ENCODE measurements around the gene CFAP70. TPM values are rescaled to one million over a fixed set of nuclear protein-coding genes. Genes with fewer than 3 reads are reported as not detected.
A peak's percentile ranks its signal among the peaks of the same experiment; 100 is the strongest.

Gene CFAP70
- total RNA-seq, 1 experiment from 2014 or later: 0.40 TPM

DNA sequence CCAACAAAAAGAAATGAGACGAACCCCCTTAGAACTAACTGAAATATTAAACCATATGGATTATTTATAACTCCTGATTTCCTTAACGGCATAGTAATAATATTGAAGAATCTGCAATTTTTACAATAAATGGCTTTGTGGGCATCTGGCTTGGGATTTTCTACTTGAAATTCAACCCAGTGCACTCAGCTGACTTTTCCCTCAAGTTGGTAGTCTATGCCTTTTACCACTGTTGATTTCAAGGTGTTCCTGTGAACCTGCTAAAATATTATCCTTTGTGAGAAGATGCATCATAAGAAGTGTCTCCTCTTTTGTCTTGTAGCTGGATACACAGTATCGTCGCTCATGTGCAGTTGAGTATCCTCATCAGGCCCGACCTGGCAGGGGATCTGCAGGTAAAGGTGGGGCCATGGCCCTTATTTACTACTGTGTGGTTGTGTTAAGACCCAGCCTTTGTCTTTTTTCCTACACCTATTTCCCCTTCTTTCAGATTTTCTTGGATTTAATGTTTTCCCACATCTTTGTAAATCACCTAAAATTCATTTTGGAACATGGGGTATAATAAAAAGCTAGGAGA, 119.6 kb downstream of the CFAP70 start:
- DNase-seq (ENCODE audit: low read depth, low spot score): no peak
- in situ Hi-C loops (cut with HindIII; ENCODE audit: low pct_unique_long_range_greater_than_20kb, low sequenced_read_pairs): no loop called here

DNA sequence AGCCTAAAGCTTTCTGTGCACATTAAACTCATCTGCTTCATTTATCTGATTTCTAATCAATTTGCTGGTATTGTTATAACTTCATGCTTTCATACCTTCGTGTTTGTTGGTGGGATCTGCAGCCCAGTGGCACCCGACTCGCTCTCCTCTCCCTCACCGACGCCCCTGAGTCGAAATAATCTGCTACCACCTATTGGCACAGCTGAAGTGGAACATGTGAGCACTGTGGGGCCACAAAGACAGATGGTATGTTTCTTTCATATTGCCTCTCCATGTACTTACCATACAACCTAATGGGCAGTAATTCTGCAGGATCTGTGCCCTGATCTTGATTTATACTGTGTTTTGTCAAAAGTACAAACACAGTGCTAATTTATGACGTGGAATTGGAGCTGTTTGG, 124.0 kb downstream of the CFAP70 start:
- in situ Hi-C loops (cut with HindIII; ENCODE audit: low pct_unique_long_range_greater_than_20kb, low sequenced_read_pairs): no loop called here
- DNase-seq (ENCODE audit: low read depth, low spot score): no peak

DNA sequence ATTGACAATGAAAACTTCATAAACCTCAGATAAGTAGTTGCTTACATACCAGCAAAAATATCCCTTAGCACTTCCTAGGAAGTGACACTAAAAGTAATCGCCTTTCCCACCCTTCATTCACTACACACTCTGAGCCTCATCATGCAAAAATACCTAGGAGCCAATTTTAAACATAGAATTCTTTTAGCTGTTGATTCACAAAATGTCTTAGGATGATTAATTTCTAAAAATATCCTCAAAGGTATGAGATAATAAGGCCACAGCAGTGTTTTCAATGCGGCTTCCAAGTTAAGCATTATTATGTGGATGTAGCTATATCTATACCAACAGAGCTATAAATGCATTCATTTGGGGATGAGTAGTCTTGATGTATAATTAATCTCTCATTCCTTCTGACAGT, 124.8 kb downstream of the CFAP70 start:
- DNase-seq (ENCODE audit: low read depth, low spot score): no peak
- in situ Hi-C loops (cut with HindIII; ENCODE audit: low pct_unique_long_range_greater_than_20kb, low sequenced_read_pairs): no loop called here

DNA sequence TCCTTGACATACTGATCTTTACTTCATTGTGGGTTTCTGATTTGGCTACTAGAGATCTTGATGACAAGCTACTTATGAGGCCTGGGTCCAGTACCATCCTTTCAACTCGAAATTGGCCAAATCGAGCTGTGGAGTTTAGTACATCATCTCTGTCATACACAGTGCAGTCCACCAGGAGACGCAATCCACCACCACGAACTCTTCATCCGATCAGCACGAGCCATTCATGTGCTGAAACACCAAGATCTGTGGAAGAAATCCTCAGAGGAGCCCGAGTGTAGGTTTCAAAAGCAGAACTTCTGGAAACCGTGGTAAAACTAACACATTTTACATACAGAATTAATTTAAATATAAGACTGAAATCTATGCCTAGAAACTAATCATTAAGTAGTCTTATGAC, 125.8 kb downstream of the CFAP70 start:
- peak; percentile 80 for DNase-seq (ENCODE audit: low read depth, low spot score)
- in situ Hi-C loops (cut with HindIII; ENCODE audit: low pct_unique_long_range_greater_than_20kb, low sequenced_read_pairs): no loop called here

DNA sequence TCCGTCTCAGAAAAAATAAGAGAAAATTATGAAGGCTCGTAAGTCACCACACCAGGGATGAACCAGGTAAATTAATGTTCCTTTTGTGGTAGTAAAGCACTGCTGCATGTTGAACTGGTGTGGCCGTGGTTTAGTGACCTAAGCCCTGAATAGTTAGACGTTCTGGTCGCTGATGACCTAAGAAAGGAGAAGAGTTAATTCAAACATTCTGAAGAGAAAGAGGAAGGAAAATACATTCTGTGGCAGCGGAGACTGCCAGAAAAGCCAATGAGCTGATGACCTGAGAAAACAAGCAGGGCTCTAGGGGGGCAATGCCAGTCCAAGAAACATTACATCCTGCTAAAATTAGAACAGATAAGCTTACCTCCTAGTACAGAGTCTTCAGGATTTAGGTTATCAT, 129.1 kb downstream of the CFAP70 start:
- DNase-seq (ENCODE audit: low read depth, low spot score): no peak
- in situ Hi-C loops (cut with HindIII; ENCODE audit: low pct_unique_long_range_greater_than_20kb, low sequenced_read_pairs): no loop called here

DNA sequence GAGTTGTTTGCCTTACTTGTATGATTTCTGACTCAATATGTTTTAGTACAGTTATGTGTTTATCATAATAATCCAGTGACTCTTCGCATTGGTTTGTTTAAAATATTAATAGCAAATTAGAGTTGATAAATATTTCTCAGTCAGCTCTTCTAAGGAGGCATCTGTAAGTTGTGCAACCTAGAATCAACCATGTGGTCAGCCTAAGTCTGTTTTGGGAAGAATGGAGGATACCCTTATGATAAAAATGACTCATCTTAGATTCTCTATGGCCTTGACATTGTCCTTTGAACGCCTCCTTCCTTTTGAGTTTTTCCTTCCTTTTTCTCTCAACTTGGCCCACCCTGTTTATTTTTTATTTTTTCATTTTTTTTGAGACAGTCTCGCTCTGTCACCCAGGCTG, 130.4 kb downstream of the CFAP70 start:
- in situ Hi-C loops (cut with HindIII; ENCODE audit: low pct_unique_long_range_greater_than_20kb, low sequenced_read_pairs): no loop called here
- no peak for DNase-seq (ENCODE audit: low read depth, low spot score)

DNA sequence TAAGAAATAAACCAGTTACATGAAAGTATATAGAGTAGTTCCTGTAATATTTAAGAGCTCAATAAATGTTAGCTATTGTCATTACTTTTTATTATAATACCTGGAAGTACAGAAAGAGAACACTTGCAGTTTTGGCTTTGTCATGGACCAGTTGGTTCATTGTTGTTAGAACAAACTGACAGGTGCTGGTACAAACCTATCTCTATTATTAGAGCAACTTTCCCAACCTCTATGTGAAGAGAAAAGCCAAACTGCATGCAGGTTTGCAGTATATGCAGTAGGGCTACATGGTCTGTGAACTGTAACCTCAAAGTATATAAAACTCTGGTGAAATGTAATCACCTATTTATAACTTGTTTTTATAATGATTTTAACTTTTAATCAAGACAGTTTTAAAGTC, 132.0 kb downstream of the CFAP70 start:
- no peak for DNase-seq (ENCODE audit: low read depth, low spot score)
- in situ Hi-C loops (cut with HindIII; ENCODE audit: low pct_unique_long_range_greater_than_20kb, low sequenced_read_pairs): no loop called here

DNA sequence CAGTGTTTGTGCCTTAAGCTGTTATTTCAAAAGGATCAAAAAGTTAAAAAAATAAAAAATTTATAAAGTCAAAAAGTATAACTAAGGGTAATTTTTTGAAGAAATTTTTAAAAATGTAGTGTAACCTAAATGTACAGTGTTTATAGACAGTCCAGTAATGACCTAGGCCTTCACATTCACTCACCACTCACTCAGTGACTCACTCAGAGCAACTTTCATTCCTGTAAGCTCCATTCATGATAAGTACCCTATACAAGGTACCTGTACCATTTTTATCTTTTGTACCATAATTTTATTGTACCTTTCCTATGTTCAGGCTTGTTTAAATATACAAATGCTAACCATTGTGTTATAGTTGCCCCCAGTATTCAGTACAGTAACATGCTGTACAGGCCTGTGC, 133.1 kb downstream of the CFAP70 start:
- in situ Hi-C loops (cut with HindIII; ENCODE audit: low pct_unique_long_range_greater_than_20kb, low sequenced_read_pairs): no loop called here
- DNase-seq (ENCODE audit: low read depth, low spot score): no peak

DNA sequence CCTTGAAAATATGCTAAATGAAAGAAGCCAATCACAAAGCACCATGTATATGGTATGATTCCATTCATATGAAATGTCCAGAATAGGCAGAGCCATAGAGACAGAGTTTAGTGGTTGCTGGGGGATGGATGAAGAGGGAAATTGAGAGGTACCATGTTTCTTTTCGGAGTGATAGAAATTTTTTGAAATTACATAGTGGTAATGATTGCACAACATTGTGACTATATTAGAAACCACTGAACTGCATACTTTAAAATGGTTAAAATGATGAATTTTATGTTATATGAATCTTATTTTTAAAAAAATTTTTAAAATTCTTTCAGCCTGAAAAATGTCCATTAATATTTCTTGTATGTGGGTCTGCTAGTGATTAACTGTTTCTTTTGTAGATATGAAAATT, 137.7 kb downstream of the CFAP70 start:
- in situ Hi-C loops (cut with HindIII; ENCODE audit: low pct_unique_long_range_greater_than_20kb, low sequenced_read_pairs): no loop called here
- no peak for DNase-seq (ENCODE audit: low read depth, low spot score)

DNA sequence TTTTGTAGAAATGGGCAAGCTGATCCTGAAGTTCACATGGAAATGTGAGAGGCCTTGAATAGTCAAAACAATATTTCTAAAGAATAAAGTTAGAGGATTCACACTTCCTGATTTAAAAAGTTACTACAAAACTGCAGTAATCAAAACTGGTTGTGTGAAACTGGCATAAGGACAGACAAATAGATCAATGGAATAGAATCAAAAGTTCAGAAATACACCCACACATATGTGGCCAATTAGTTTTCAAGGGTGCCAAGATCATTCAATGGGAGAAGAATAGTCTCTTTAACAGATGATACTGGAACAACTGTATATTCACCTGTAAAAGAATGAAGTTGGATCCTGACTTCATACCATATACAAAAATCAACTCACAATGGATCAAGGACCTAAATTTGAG, 139.3 kb downstream of the CFAP70 start:
- DNase-seq (ENCODE audit: low read depth, low spot score): no peak
- in situ Hi-C loops (cut with HindIII; ENCODE audit: low pct_unique_long_range_greater_than_20kb, low sequenced_read_pairs): no loop called here

DNA sequence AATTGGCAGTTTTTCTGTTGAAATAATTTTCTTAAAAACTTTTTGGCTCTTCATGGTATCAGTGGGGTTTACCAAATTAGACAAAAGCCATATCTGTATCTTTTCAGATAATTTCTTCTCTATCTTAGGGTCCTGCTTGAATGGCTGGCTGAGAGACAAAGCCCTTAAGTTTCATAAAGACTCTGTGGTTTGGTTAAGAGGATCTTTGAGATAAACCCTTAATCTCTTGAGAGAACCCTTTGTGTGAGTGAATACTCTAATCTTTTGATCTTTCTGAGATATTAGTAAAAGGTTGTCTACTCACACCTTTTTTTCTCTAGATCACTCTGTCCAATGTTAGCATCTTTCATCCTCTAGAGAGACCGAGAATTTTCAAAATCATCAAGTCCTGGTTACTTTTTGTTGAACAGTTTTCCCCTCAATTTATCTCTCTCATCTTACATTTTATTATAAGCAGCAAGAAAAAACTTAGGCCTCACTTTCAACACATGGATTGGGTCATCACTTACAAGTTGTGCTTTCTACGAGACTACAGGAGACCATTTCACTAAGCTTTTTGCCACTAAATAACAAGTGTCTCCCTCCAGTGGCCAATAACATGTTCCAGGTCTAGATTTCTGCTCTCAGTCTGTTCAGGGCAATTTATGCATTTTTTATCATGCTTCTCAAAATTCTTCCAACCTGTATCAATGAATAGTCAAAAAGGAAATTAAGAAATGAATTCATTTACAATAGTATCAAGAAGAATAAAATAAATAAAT, 140.1 kb downstream of the CFAP70 start:
- DNase-seq (ENCODE audit: low read depth, low spot score): peak; percentile 66
- in situ Hi-C loops (cut with HindIII; ENCODE audit: low pct_unique_long_range_greater_than_20kb, low sequenced_read_pairs): no loop called here

DNA sequence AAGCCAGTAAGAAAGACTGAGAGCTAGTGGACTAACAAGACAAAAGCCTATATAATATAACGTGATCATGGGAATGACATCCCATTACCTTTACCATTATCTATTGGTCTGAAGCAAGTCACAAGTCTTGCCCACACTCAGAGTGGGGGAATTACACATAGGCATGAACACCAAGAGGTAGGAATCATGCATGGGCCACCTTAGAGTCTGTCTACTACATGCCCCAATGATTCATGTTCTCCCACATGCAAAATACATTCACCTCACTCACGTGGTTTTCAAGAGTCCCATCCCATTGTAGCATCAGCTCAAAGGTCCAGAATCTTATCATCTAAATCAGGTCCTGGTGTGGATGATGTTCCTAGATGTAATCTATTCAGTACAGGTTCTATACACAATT, 141.0 kb downstream of the CFAP70 start:
- in situ Hi-C loops (cut with HindIII; ENCODE audit: low pct_unique_long_range_greater_than_20kb, low sequenced_read_pairs): no loop called here
- no peak for DNase-seq (ENCODE audit: low read depth, low spot score)

DNA sequence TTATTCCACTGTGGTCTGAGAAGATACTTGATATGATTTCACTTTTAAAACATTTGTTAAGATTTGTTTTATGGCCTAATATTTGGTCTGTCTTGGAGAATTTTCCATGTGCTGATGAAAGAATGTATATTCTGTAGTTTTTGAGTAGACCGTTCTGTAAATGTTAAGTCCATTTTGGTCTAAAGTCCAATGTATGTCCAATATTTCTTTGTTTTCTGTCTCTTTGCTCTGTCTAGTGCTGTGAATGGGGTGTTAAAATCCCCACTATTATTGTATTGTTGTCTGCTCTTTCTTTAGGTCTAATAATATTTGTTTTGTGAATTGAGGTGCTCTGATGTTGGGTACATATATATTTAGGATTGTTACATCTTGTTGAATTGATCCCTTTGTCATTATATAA, 142.9 kb downstream of the CFAP70 start:
- DNase-seq (ENCODE audit: low read depth, low spot score): no peak
- in situ Hi-C loops (cut with HindIII; ENCODE audit: low pct_unique_long_range_greater_than_20kb, low sequenced_read_pairs): no loop called here

DNA sequence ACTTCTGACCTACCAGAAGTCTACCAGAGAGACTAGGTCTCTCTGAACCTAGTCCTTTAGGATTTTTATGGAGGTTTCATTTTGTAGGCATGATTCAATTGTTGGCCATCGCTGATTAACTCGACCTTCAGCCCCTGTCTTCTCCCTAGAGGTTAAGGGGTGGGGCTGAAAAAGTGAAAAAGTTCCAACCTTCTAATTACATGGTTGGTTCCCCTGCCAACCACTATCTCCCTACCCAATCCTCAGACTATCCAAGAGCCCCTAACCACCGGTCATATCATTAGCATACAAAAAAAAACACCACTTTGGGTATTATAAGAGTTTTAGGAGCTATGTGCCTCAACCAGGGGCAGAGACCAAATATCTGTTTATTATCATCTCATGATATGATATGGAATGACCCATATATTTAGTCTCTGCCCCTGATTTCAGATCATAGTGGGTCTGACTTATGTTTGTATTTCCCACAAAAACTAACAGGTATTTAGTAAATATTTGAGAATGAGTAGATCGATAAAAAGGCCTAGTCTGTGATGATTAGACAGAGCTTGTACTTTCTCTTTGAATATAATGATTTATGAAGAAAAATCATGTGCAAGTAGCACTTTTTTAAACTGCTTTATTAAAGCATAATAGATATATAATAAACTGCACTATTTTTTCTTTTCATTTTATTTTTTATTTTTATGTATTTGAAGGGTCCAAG, 147.4 kb downstream of the CFAP70 start:
- in situ Hi-C loops (cut with HindIII; ENCODE audit: low pct_unique_long_range_greater_than_20kb, low sequenced_read_pairs): no loop called here
- DNase-seq (ENCODE audit: low read depth, low spot score): no peak

DNA sequence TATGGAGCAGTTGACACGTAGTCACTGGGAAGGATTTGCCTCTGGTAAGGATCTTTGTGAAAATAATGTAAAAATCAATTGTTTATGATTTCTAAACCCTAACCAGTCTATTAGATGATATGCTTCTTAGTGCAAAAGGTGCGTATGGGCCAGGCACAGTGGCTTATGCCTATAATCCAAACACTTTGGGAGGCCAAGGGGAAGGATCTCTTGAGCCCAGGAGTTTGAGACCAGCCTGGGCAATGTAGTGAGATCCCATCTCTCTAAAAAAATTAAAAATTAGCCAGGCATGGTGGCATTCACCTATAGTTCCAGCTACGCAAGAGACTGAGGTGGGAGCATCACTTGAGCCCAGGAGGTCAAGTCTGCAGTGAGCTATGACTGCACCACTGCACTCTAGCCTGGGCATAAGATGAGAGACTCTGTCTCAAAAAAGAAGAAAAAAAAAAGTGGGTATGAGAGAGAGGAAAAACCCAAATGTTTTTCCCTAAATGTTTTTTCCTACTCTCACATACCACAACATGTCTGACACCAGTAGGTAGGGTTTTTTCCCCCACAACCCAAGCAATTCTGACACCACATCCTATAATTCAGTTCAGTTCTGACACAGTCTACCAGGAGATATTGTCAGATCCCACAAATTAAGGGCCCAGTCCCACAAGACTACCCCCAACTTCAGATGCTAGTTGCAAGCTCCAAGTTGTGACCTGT, 148.1 kb downstream of the CFAP70 start:
- in situ Hi-C loops (cut with HindIII; ENCODE audit: low pct_unique_long_range_greater_than_20kb, low sequenced_read_pairs): no loop called here

DNA sequence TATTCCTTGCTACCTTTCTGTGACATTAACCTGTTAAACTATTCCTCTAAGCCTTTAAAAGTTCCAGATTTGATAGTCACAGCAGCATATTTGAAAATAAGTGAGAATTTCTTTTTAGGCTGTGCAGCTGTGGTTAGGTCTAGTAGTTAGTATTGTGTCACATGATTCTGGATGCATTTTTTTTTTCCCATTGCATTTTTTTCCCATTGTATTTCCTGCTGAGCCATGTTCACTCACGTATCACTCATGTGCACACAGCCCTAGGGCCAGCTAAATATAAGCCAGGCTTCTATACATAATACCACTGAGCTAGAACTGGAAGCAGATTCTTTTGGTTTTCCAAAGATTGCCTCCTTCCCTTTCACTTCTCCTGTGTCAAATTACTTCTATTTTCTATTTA, 149.0 kb downstream of the CFAP70 start:
- in situ Hi-C loops (cut with HindIII; ENCODE audit: low pct_unique_long_range_greater_than_20kb, low sequenced_read_pairs): no loop called here
- DNase-seq (ENCODE audit: low read depth, low spot score): peak; percentile 66

More for the DNA sequence above, 148.1 kb downstream of the CFAP70 start:
- no peak for DNase-seq (ENCODE audit: low read depth, low spot score)

DNA sequence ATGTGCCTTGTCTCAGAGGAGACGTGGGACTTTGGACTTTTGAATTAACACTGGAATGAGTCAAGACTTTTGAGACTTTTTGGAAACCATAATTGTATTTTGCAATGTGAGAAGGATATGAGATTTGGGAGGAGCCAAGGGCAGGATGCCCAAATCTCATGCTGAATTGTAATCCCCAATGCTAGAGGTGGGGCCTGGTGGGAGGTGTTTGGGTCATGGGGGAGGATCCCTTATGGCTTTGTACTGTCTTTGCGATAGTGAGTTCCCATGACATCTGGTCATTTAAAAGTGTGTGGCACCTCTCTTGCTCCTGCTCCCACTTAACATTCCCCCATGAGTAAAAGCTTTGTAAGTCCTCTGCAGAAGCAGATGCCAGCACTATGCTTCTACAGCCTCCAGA, 150.8 kb downstream of the CFAP70 start:
- in situ Hi-C loops (cut with HindIII; ENCODE audit: low pct_unique_long_range_greater_than_20kb, low sequenced_read_pairs): no loop called here
- DNase-seq (ENCODE audit: low read depth, low spot score): no peak

DNA sequence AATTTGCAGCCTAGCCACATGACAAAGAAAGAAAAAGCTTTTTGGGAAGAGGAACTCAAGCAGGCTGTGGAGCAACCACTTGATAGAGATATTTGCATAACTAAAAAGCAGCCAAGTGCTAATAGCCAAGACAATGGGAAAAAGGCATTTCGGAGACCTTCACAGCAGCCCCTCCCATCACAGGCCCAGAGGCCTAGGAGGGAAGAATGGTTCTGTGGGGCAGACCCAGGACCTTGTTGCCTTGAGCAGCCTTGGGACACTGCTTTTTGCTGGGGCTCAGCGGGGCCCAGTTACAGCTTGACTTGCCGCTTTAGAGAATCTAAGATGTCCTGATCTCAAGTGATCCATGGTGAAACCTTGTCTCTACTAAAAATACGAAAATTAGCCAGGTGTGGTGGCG, 152.3 kb downstream of the CFAP70 start:
- DNase-seq (ENCODE audit: low read depth, low spot score): no peak
- in situ Hi-C loops (cut with HindIII; ENCODE audit: low pct_unique_long_range_greater_than_20kb, low sequenced_read_pairs): no loop called here

All from SK-MEL-5 (cell line).